ENCODE data around the gene POLN.
"Not testable (repeated sequence)": the region's sequence is repeated elsewhere in the genome, so short reads cannot be mapped to it uniquely, and the experiment has no call there.

POLN gene

DNA sequence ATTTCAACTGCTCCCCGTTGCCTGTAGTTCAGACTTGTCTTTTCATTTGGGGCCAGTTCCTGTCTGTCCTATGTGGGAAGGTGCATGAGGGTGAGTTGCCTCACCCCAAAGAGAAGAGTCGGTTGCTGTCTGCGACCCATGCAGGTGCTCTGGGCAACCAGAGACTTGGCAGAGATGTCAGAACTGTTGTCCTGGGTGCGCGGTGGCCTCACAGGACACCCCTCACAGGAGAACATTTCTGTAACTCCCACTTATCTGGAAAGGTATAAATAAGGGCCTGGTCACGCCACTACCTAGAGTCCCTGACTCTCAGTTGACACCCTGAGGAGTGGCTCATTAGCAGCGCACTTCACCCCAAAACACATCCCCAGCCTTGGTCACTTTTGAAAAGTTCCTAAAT is 192.5 kb downstream of the POLN start:
- DNase-seq = no peak

- DNase-seq = no peak
Observed at GRCh38 chr4:2048831-2049230, 193.1 kb downstream of the POLN start.

DNA sequence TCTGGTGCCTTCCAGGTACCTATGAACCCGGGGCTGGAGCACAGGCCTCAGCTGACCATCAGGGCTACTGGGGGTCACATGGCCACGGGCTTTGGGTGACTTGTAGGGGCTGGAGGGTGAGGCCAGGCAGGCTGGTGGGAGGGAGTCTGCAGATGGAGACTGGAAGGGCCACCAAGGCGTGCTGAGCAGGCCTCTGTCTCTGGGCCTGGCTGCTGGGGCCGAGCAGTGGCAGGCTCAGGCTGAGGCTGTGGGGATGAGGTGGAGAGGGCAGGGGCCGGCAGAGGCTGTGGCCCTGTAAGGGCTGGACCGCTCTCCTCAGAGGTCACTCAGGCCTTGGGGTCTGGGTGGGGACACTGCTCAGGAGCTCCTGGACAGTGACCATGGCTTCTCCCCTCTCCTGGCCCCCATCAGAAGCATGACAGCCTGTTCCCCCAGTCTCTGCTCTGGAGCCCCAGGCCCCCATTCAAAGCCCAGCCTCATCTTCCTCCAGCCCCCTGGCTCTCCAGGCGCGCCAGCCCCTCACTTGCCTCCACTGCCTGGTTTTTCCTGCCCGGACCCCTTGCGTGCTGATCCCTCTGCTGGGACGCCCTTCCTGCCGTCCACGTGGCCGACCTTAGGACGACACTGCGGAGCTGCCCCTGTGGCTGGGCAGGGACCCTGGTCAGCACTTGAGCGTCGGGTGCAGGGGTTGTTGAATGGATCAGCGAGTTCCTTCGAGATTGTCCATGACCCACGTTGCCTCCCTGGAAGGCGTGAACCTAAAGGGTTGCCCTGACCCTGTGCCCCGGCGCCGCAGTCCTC is 193.9 kb downstream of the POLN start:
- DNase-seq = no peak

DNA sequence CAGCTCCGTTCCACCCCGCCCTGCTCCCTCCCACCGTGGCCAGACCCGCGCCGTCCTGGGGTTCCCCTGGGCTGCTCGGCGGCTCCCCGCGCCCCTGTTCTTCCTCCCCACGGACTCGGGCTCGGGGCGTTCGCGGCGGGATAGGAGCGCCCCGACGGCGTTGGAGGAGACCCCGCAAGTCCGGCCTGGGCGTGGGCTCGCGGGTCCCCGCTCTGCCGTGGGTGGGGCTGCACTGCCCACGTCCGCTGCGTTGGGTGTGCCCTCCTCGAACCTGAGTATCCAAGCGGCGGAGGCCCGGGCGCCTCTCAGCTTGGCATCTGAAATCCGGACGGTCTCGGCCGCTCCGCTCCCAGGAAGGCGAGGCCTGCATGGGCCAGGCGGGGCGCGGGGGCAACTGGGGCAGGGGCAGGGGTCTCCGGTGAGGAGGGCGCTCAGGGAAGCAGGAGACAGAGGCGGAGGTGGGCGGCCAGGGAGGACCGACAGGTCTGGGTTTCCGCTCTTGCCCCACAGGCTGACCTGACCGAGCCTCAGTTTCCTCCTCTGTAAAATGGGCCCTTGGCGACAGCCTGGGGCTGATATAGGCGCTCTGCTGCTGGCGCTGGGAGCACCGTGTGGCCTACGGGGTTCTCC is 194.8 kb downstream of the POLN start:
- no peak for DNase-seq

DNA sequence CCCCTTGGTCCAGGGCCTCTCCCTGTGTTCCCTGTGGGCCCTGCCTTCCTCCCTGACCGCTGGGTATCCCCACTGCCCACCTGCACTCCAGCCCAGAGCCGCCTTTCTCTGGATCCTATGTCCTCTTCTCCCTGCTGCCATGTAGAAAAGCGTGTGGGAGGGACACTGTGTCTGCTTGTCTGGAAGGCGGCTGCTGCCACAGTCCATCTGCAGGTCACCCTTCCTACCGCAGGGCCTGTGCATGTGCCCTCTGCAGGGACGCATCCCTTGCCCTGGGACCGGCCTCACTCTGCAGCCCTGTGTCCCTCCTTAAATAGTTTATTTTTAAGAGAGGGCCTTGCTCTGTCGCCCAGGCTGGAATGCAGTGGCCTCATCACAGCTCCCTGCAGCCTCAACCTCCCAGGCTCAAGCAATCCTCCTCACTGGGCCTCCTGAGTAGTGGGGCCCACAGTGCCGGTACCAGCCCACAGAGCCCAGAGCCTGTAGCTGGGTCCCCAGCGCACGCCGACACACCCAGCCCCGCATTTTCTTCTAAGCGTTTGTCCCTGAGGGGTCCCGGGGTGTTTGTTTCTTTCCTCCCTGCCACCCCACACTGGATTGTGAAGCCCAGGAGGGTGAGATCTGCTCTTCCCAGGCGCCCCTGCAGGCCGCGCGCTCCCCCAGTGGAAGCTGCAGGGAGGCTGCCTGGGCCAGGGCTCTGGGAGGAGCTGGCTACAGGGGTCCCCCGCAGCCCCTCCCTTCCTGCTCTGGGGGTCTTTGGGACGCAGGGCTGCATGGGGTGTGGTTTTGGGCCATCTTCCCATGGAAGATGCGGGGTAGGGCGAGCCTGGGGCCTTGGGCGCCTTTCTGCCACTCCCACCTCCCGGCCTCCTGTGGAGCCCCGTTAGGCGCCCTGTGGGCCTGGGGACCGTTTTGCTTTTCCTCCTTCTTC is 195.6 kb downstream of the POLN start:
- DNase-seq = no peak

GRCh38 chr4:2045518-2045951 is 196.4 kb downstream of the POLN start:
- DNase-seq = no peak

DNA sequence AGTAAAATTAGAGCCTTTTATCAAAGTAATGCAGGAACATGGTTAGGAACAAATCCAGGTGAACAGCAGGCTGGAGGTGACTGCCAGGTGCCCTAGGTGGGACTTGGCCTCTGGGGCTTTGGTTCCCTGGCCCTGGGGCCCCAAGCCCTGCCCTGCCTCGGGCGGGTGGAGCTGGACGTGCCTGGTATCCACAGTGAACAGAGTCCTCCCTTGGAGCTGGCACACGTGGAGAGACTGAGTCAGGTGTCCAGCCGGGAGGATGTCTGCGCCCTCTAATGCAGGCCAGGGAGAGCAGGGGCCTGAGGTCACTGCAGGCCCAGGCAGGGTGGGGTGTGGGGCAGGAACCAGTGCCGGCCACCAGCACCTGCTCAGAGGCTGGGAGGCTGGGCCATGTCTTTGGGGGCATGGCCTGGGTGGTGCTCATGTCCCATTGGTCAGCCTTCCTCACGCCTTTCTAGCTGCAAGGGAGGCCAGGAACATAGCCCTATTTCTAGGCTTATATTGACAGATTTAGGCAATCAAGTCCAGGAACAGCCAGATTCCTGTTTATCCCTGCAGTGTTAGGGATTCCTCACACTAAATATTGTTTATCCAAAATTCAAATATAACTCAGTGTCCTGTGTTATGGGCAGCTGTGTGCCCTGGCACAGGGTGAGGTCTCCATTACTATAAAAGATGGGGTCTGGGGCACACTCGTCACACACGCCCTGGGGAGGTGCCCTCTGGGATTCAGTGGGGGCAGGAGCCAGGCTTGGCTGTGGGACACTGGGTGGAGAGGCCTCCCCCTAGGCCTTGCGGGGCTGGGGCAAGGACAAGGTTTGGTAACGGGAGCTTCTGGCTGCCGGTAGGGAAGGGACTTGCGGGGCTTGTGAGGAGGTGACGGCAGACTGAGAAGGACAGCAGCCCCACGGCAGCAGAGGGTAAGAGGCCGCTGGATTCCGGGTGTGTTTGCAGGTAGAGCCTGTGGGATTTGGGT is 197.1 kb downstream of the POLN start:
- DNase-seq = no peak

- no peak for DNase-seq
Observed at GRCh38 chr4:2044119-2044485, 197.8 kb downstream of the POLN start.

GRCh38 chr4:2043396-2044118 is 198.4 kb downstream of the POLN start:
- no peak for DNase-seq

- no peak for DNase-seq
Observed at GRCh38 chr4:2042947-2043395, 198.9 kb downstream of the POLN start.

DNA sequence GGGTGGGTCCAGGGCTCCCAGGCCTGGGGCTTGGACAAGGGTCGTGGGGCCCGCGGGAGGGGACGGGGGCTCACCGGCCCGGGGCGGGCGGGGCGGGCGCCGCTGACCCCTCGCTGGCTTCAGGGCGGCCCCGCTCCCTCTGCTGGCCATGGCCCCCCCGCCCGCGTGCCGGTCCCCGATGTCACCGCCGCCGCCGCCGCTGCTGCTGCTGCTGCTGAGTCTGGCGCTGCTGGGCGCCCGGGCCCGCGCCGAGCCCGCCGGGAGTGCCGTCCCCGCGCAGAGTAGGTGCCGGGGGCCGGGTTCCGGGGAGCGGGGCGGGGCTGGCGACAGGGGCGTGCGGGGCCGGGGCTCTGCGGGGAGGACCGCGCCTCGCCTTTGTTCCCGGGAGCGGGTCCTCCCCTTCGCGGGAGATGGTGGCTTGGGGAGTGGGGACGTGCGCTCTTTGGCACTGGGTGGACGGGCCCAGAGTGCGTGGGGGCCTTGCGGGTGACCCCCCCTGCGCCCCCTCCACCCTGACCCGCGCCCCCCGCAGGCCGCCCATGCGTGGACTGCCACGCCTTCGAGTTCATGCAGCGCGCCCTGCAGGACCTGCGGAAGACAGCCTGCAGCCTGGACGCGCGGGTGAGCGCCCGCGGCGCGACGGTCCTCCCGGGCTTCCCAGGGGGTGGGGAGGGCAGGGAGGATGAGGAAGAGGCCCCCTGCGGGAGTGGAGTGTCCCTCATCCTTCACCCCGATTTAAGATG is 199.5 kb downstream of the POLN start:
- DNase-seq = no peak

DNA sequence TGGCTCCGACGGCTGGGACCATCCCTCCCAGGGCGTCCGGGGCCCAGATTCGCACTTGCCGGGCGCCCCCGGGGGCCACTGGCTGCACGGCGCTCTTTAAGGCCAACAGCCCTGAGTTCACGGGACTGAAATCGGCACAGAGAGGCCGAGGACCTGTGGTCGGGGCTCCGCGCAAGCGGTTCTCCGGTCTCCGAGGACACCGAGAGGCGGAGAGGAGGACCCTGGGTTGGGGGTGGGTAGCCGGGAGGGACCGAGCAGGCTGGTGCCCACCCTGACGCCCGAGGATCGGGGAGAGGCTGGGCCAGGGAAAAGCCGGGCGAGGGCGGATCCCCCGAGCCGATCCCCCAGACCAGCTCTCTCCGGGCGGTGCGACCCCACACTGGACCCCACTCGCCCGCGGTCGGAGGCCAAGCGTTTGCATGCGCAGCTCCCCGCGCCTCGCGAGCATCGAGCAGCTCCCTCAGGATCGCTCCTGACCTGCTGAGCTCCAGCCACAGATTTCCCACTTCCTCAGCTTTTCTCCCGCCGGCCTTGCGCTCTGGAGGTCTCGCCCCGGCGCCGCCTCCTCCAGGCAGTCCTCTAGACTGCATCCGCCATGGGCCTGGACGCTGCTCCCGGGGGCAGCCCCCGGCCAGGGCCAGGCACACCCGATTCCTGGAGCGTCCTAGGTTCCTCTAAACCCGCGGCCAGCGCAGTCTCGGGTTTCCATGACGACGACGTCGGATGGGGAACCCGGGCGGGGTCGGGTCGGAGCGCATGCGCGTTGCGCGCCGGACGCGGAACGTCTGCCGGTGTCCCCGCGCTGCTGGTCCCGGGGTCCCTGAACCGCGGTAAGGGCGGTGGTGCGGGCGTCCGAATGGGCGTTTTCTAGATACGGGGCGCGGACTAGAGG is 200.4 kb downstream of the POLN start:
- DNase-seq = no peak

- DNase-seq = no peak
Observed at GRCh38 chr4:2040391-2041238, 201.3 kb downstream of the POLN start.

DNA sequence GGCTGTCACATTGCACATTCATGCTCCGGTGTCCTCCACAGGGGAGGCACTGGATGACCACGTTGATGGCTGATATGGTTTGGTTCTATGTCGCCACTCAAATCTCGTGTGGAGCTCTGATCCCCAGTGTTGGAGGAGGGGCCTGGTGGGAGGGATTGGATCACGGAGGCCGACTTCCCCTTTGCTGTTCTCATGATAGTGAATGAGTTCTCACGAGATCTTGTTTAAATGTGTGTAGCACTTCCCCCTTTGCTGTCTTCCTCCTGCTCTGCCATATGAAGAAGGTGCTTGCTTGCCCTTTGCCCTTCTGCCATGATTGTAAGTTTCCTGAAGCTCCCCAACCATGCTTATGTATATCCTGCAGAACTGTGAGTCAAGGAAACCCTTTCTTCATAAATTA is 205.1 kb downstream of the POLN start:
- no peak for DNase-seq

GRCh38 chr4:2036327-2036726 is 205.6 kb downstream of the POLN start:
- no peak for DNase-seq

DNA sequence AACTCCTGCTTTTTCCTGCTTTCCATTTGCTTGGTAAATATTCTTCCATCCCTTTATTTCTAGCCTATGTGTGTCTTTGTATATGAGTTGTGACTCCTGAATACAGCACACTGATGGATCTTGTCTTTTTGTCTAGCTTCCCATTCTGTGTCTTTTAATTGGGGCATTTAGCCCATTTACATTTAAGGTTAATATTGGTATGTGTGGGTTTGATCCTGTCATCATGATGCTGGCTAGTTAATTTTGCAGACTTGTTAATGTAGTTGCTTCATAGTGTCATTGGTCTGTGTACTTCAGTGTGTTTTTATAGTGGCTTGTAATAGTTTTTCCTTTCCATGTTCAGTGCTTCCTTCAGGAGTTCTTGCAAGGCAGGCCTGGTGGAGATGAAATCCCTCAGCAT is 210.8 kb downstream of the POLN start:
- DNase-seq = not testable (repeated sequence)

GRCh38 chr4:2027120-2027519 is 214.8 kb downstream of the POLN start:
- not testable (repeated sequence) for DNase-seq

DNA sequence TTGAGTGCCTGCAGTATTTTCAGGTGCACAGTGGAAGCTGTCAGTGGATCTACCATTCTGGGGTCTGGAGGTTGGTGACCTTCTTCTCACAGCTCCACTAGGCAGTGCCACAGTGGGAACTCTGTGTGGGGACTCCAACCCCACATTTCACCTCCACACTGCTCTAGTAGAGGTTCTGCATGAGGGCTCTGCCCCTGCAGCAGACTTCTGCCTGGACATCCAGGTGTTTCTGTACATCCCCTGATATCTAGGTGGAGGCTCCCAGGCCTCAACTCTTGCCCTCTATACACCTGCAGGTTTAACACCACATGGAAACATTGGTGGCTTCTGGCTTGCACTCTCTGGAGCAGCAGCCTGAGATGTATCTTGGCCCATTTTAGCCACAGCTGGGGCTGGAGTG is 216.1 kb downstream of the POLN start:
- DNase-seq = no peak

GRCh38 chr4:2024683-2025082 is 217.2 kb downstream of the POLN start:
- DNase-seq = no peak

Data from cortex of kidney (tissue), 1 donor.